ENCODE results near the gene MUCL3. TPM values are rescaled to one million over a fixed set of nuclear protein-coding genes. Genes with fewer than 3 reads are reported as not detected.

Gene MUCL3
- total RNA-seq, 1 experiment from 2014 or later, result 0.15 TPM

DNA sequence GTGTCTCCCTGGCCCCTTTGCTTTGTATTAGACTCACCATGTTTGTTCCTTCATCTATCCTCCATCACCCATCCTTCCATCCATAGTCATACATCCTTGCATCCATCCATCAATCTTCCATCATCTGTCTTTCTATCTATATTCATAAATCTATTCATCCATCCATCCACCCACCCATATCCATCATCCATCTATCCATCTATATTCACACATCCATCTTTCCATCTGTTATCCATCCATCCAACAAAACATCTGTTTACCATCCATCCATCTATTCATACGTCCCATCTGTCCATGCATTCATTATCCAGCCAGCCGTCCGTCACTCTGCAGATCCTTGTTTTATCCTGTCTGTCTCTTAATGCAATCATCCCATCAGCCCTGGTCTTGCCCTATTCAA is 45.8 kb upstream of the MUCL3 start:
- no peak for ATAC-seq
- ChIA-PET POLR2A (interaction anchor here (1.0 kb wide), 1 partner anchor 11 kb away, joined by 4 read pairs; the partner anchor contains the start of gene DDR1), CTCF (no interaction called here)

More for the DNA sequence above, 45.8 kb upstream of the MUCL3 start:
- H3K36me3 ChIP-seq (ENCODE audit: control insufficient read depth in 1 of 2, insufficient read depth in 2 of 2, low read length in 2 of 2), result peaks cover 67 to 71% of the 10 kb centered on the region in 2 experiments
- intact Hi-C loops (cut with micrococcal nuclease), result no loop called here
- DNase-seq (ENCODE audit: low read depth, low spot score), result no peak
- no peaks in the 10 kb centered on the region for H3K27me3 ChIP-seq (ENCODE audit: insufficient read depth, low read length)
- no peak overlapping the region for H3K4me3 ChIP-seq (replicated peaks in 1 of 2; ENCODE audit: low read depth in 1 of 2, low read length in 2 of 2)
- RAD21 ChIA-PET (ENCODE audit: low non-redundant PET in 1 of 2, low total read pairs in 2 of 2, uncharacterized antibody in 2 of 2, unreplicated experiment in 2 of 2), result no interaction called here
- H3K9me3 ChIP-seq (ENCODE audit: control insufficient read depth in 1 of 2, insufficient read depth in 1 of 2, low read depth in 1 of 2, low read length in 2 of 2), result no peaks in the 10 kb centered on the region
- no peak overlapping the region for H3K9ac ChIP-seq (ENCODE audit: low read length)
- no peaks in the 10 kb centered on the region for H3K4me1 ChIP-seq (ENCODE audit: control insufficient read depth in 1 of 2, insufficient read depth in 2 of 2, low read length in 2 of 2)
- BruUV-seq (replicated peaks), result no TSS peak
- H3K4me2 ChIP-seq (ENCODE audit: low read length), result no peak overlapping the region
- H3K9me2 ChIP-seq (ENCODE audit: insufficient read depth), result no peaks in the 10 kb centered on the region
- H3K27ac ChIP-seq (ENCODE audit: low read depth, low read length), result no peak overlapping the region
- no peaks in the 10 kb centered on the region for H4K20me1 ChIP-seq (ENCODE audit: insufficient read depth)
- H3K79me2 ChIP-seq (ENCODE audit: insufficient read depth, low read length), result peaks cover 12% of the 10 kb centered on the region; the same call in 1 of the 2 replicates
- H2AFZ ChIP-seq (ENCODE audit: low read depth, low read length, poor library complexity, severe bottlenecking), result no peak overlapping the region
- TF ChIP-seq RAD21 (IDR thresholded peaks at IDR 0.05; ENCODE audit: low read depth), result no peak
- TF ChIP-seq EZH2phosphoT487 (IDR thresholded peaks at IDR 0.05; ENCODE audit: borderline replicate concordance), result no peak
- no peak for TF ChIP-seq CBX3 (IDR thresholded peaks at IDR 0.05; ENCODE audit: low read depth)
- no peak for TF ChIP-seq ELF1 (IDR thresholded peaks at IDR 0.05; ENCODE audit: borderline replicate concordance, low read depth)
- no peak for TF ChIP-seq SP1 (IDR thresholded peaks at IDR 0.05; ENCODE audit: low read depth)
- no peak for TF ChIP-seq POLR2AphosphoS5 (IDR thresholded peaks at IDR 0.05; ENCODE audit: low read depth, low read length)
- TF ChIP-seq EGR1 (IDR thresholded peaks at IDR 0.05; ENCODE audit: low read depth), result no peak
- TF ChIP-seq, protein P1, sequence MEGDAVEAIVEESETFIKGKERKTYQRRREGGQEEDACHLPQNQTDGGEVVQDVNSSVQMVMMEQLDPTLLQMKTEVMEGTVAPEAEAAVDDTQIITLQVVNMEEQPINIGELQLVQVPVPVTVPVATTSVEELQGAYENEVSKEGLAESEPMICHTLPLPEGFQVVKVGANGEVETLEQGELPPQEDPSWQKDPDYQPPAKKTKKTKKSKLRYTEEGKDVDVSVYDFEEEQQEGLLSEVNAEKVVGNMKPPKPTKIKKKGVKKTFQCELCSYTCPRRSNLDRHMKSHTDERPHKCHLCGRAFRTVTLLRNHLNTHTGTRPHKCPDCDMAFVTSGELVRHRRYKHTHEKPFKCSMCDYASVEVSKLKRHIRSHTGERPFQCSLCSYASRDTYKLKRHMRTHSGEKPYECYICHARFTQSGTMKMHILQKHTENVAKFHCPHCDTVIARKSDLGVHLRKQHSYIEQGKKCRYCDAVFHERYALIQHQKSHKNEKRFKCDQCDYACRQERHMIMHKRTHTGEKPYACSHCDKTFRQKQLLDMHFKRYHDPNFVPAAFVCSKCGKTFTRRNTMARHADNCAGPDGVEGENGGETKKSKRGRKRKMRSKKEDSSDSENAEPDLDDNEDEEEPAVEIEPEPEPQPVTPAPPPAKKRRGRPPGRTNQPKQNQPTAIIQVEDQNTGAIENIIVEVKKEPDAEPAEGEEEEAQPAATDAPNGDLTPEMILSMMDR (IDR thresholded peaks at IDR 0.05 in 2 of 3, conservative IDR thresholded peaks at IDR 0.05 in 1 of 3; ENCODE audit: borderline replicate concordance in 1 of 3, insufficient read depth in 1 of 3, low read depth in 2 of 3, low read length in 2 of 3), result no peak
- no peak for TF ChIP-seq YY1 (IDR thresholded peaks at IDR 0.05; ENCODE audit: extremely low read depth, insufficient replicate concordance, low read depth, low read length)
- no peak for TF ChIP-seq POLR2A (IDR thresholded peaks at IDR 0.05; ENCODE audit: borderline replicate concordance, extremely low read depth, insufficient read depth, insufficient read length)
- TF ChIP-seq SRF (IDR thresholded peaks at IDR 0.05; ENCODE audit: low read depth), result no peak
- TF ChIP-seq, protein P2, sequence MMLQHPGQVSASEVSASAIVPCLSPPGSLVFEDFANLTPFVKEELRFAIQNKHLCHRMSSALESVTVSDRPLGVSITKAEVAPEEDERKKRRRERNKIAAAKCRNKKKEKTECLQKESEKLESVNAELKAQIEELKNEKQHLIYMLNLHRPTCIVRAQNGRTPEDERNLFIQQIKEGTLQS (IDR thresholded peaks at IDR 0.05), result no peak
- no peak for TF ChIP-seq SIN3A (IDR thresholded peaks at IDR 0.05; ENCODE audit: low read depth)
